DLD1 (cell line): ENCODE measurements around the gene PPIH.

Experiments
- in situ Hi-C: cut with HindIII; loops from 2 replicates; pipeline ENCODE4 v1.10.0; 2017; ENCODE audit warnings: low sequenced_read_pairs

The PPIH gene

DNA sequence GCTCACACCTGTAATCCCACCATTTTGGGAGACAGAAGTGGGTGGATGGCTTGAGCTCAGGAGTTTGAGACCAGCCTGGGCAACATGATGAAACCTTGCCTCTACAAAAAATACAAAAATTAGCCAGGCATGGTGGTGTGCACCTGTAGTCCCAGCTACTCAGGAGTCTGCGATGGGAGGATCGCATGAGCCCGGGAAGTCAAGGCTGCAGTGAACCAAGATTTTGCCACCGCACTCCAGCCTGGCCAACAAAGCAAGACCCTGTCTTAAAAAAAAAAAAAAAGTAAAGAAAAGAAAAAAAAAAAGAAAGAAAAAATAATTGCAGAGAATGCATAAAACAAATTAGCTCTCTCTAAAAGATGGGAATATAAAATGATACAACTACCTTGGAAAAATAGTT, 67.6 kb downstream of the PPIH start:
- in situ Hi-C loops, result loop anchor here (10.0 kb wide), 1 partner anchor 69 kb away; no protein-coding TSS in a partner anchor
